Stimulated activated CD4-positive, alpha-beta T cell treated with anti-CD3 and anti-CD28 coated beads, Interleukin-15, amount 100 ng/mL, for 1 hour (primary cell): Measurements from ENCODE around the gene CSNK2A1.
"Not testable (repeated sequence)": the region's sequence is repeated elsewhere in the genome, so short reads cannot be mapped to it uniquely, and the experiment has no call there.

ENCODE experiments used
- DNase-seq, 2 donors: peaks; one replicate each; pipeline ENCODE4 v3.0.0-alpha.2; 2020; ENCODE audit warnings: low read depth in 1 of 2, low spot score in 1 of 2

The CSNK2A1 gene

DNA sequence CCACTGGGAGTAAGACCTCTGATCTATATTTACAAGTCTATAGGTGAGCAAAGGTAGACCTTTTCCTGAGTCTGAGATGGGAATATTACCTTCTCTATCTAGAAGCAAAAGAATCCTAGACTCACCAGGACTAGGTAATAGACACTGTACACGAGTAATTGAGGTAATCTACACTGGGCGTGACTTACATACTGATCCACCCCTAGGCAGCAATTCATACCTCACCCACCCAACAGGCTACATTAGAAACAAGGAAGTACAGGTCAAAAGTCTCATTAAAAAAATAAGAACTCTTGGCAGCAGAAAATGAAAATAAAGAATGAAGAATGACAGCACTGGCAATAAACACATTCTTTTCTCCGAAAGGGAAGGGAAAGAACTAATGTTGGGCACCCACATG is 7.6 kb downstream of the CSNK2A1 start:
- DNase-seq = no peak

DNA sequence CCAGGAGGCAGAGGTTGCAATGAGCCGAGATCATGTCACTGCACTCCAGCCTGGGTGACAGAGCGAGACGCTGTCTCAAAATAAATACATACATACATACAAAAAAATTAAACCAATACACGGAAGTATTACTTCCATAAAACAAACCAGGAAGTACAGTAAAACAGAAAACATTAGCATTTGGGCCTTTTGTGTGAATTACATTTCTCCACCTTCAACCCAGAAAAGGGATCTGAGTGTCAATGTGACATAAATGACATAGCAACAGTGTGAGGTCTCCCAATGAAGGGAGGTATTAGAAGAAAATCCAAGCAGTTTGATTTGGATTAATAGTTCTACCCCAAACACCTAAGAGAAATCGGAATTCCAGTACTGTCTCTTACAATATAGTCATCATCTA is 10.1 kb downstream of the CSNK2A1 start:
- no peak for DNase-seq

DNA sequence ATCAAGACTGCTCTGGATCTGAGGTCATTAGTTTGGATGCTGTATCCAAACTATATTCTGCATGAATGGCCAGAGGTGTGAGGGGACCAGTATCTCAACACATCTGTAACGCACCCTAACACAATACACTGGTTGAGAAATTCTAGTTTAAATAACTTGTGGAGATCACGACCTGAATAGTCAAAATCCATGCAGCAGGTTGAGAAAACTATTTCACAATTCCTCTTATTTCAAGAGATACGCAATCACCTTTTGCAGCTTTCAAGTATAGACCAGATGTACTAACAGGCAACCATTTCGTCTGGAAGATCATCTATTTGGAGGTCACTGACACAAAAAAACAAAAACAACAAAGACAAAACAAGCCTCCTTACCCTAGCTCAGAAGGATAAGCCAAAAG is 11.1 kb downstream of the CSNK2A1 start:
- no peak for DNase-seq

DNA sequence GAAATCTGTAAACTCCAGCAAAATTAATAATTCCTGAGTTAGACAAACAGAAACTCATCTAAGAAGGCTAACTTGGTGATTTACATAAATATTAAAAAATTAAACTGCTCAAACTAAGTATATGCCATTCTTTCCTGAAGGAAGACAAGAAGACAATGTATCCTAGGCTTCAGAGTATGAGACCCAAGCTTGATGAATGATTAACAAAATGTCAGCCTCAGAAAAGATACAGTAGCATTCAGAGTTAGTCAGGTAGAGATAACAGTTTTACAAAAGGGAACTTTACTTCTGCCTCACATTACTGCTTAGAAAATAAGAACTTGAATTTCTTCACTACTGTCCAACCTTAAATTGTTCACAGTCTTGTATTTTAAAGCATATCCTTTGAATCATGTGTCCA is 12.0 kb downstream of the CSNK2A1 start:
- no peak for DNase-seq

DNA sequence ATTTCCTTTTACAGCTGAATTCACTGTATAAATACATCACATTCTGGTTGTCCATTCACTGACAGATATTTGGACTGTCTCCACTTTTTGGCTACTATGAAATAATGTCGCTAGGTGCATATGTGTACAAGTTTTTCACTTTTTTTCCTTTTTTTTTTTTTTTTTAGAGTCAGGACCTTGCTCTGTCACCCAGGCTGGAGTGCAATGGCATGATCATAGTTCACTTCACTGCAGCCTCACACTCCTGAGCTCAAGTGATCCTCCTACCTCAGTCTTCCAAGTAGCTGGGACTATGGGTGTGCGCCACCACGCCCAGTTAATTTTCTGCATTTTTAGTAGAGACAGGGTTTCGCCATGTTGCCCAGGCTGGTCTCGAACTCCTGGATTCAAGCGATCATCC is 13.3 kb downstream of the CSNK2A1 start:
- no peak for DNase-seq

DNA sequence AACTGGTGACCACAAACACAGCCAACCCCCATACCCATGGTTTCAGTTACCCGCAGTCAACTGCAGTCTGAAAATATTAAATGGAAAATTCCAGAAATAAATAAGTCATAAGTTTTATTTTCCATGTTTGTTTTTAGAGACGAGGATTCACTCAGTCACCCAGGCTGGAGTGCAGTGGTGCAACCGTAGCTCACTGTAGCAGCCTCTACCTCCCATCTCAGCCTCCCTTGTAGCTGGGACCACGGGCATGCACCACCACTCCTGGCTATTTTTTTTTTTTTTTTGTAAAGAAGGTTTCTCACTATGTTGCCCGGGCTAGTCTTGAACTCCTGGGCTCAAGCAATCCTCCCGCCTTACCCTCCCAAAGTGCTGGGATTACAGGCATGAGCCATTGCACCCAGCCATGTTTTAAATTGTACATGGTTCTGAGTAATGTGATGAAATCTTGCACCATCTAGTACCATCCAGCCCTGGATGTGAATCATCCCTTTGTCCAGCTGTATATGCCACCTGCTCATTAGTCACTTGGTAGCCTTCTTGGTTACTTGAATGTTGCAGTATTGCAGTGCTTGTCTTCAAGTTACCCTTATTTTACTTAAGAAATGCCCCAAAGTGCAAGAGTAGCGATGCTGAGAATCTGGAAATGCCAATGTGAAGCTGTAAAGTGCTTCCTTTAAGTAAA is 14.5 kb downstream of the CSNK2A1 start:
- DNase-seq = no peak

DNA sequence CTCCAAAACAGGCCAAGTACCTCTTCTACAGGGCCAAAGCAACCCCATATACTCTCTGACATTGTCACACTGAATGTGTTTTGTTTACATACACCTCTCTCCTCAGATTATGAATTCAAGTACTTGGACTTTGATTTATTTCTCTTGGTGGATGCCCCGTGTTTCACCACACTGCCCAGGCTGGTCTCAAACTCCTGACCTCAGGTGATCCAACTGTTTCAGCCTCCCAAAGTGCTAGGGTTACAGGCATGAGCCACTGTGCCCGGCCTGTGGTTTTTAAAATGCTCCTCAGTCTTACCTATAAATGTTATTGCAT is 16.1 kb downstream of the CSNK2A1 start:
- no peak for DNase-seq

DNA sequence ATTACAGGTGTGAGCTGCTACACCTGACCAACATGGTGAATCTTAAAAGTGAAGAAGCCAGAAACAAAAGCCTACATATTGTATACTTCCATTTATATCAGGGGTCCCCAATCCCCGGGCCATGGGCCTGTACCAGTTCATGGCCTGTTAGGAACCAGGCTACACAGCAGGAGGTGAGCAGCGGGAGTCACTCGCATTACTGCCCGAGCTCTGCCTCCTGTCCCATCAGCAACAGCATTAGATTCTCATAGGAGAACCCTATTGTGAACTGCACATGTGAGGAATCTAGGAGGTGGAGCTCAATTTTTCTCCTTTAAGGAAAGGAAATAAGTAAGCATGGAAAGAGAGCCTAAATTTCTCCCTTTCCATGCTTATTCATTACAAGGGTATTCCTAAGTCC is 21.7 kb downstream of the CSNK2A1 start:
- DNase-seq = no peak

DNA sequence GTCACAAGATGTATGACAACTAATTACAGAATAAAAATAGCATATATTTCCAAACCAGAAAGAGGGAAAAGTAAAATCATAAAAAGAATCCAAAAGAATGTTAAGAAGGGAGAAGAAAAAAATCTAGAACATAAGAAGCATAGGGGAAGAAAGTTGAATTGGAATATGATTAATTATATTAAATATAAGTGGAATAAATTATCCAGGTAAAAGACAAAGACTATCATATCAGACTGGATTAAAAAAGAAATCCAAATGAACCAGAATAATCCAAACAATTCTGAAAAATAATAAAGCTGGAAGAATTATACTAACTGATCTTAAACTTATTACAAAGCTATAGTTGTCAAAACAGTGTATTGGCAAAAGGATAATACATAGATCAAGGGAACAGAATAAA is 23.6 kb downstream of the CSNK2A1 start:
- DNase-seq = no peak

DNA sequence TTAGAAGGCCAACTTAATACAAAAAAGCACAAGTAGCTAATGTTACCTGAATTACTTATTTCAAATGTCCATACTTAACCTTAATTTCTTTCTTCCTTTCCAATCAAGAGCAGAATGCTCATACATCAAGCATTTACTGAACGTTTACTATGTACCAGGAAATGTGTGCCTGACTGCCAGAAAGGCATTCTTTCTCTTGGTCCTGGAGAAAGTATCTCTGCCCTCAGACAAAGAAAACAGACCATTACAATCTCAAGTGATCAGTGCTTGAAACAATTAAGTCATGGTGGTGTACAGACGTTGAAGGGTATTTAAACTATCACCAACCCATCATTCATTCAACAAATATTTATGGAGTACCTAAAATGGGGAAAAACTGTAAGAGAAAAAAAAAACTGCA is 26.4 kb downstream of the CSNK2A1 start:
- DNase-seq = no peak

DNA sequence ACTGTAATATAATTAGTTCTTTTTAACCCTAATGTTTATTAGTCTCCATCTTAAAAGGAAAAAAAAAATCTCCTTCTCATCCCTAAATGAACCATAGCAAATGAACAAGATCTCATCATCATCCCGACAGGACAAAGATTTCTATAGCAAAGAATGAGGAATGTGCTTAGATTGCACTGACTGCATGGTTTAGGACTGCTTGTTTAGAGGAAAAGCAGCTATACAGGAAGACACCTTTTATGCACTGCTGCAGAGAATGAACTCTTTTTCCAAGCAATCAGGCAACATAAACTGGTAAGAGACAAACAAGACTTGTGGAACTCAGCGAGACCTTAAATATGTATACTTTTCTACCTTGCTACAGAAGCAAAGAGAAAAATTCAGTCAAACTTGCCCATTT is 26.8 kb downstream of the CSNK2A1 start:
- DNase-seq = no peak

DNA sequence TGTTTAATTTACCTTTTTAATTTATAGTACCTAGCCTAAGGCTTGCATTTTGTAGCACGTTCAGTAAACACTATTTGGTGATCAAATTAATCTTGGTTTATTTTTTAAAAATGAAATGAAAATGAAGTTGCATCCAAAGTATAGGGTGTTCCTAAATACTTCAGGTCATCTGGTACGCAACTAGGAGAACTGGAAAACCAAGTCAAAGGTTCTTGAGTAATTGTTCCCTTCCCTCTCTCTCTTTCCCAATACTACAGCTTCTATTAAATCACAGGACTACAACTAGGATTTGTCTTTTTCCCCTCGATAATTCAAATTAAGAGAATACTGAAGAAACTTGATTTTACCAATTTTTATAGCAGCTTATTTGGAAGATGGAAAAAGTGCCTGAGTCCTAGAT is 27.9 kb downstream of the CSNK2A1 start:
- no peak for DNase-seq

DNA sequence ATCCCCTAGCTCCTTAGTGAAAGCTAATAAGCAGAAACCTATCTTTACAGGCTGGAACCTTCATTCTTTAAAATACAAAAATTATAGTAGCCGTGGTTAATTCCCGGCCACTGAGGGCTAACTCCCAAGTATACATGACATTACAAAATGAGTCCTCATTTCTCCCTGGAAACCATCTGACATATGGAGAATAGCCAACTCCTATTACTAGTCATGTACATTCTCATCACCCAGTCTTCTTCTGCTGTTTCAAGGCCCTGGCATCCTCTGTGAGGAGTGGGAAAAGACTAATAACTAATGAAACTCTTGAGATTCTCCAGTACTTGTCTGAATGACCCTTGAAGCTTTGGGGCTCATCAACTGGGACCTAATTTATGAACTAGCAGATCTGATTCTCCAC is 30.2 kb downstream of the CSNK2A1 start:
- no peak for DNase-seq

DNA sequence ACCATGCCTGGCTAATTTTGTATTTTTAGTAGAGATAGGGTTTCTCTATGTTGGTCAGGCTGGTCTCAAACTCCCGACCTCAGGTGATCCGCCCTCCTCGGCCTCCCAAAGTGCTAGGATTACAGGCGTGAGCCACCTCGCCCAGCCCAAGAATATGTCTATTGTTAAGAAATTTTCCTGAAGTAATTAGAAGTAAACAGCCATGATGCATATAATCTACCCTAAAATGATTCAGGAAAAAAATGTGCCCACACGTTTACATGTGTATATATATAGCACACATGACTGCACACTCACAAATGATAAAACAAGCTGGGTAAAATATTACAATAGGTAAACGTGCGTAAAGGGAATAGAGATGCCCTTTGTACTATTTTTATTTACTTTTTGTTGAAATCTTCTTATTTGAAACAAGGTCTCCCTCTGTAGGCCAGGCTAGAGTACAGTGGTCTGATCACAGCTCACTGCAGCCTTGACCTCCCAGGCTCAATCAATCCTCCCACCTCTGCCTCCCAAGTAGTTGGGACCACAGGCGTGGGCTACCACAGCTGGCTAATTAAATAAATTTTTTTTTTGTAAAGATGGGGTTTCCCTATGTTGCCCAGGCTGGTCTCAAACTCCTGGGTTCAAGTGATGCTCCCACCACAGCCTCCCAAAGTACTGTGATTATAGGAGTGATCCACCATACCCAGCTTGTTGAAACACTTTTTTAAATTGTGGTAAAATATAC is 33.1 kb downstream of the CSNK2A1 start:
- DNase-seq = not testable (repeated sequence)

DNA sequence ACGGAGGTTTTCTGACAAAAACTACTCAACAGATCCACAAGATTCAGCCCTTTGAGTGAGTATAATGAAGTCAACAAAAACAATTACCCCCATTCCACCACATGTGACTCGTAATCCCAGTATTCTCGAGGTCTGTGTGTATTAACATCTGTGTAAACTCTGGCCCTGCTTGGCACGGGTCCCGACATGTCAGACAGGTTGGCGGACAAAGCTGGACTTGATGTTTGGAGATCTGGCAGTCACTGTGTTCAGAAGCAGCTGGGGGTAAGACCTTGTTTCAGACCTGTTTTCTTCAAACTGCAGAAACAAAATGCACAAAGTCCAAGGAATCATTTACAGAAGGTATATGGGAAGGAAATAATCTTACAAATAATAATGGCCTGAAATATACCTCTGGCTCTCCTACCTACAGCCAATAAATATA is 35.2 kb downstream of the CSNK2A1 start:
- not testable (repeated sequence) for DNase-seq

DNA sequence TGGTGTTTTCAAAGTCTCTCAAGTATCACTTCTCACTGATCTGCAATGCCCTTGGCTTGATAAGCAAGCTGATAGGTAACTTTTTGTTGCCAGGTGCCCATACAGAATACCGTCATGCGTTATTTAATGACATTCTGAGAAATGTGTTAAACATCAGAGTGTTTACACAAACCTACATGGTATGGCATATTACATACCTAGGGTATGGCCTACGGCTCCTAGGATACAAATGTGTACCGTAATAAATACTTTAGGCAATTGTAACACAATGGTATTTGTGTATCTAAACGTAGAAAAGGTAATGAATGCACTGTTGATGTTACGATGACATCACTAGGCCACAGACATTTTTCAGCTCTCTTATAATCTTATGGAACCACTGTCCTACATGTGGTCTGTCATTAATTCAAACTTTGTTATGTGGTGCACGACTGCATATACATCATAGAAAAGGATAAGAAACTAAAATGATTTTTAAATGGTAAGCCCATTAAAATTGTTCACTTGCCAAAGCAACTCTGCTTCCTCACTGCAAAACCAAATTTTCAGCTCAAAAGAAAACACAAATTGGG is 35.7 kb downstream of the CSNK2A1 start:
- DNase-seq = no peak

DNA sequence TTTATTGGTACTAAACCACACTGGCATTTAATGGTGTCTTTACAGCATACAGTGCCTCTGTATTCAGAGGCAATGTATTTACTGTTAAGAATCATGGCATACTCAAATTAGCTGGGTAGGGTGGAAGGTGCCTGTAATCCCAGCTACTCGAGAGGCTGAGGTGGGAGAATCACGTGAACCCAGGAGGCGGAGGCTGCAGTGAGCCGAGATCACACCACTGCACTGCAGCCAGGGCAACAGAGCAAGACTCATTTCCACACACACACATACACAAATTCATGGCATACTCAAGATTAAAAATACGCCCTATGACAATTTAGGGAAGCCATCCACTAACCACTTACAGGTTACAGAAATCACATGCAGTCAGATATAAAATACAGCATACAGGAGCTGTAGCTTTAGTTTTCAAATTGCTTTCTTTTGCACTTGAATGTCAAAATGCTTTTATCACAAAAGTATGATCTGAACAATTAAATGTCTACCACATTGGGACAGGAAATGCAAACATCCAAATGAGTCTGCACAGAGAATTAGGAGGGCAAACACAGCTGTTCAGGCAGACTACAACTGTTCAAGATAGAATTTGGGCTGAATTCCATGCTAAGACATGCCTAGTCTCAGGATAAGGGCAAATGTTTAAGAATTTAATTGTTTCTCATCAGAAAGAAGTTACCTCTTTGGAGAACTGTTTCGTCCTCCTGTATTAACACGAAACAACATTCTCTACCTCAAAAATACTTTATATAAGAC is 36.4 kb downstream of the CSNK2A1 start:
- DNase-seq = no peak

DNA sequence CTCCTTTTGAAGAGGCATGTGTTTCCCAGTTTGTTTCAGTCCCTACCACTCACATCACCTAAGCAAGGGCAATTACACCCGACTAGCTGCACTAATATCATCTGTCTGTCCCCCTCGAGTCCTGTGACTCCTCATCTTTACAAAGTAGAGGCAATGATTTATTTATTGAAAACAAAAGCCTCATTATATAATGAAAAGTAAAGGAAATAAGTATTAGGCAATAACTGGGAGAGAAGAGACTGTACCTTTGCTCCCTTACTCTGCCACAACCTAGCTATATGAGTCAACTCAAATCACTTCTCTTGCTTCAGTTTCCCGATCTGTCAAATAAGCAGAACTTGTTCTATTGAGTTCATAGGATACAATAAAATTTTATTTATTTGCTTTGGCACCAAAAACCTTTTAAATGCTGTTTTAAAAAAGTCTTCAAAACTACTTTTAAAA is 38.9 kb downstream of the CSNK2A1 start:
- DNase-seq = no peak

DNA sequence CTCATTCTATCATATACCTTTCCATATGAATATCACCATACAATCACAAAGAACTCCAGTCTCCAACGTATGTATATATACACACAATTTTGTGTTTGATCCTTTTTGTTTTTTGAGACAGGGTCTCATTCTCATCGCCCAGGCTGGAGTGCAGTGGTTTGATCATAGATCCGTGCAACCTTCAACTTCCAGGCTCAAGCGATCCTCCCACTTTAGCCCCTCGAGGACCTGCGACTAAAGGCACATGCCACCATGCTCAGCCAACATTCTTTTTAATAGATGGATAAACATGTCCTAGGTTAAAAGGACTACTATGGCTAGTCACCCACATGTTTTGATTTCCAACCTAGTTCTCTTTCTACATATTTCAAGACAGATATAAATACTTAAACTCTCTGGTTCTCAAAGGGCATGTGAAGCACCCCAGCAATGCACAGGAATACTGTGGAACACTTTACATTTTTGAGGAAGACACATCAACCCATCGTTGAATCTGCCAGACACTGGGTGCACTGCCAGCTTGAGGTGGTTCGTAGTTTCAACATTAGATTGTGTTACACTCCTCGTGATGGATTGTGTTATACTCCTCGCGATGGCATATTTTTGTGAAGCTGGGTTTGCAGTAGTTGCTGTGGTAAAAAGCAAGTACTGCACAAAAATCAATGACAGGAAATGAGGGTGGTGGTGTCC is 40.4 kb downstream of the CSNK2A1 start:
- no peak for DNase-seq

DNA sequence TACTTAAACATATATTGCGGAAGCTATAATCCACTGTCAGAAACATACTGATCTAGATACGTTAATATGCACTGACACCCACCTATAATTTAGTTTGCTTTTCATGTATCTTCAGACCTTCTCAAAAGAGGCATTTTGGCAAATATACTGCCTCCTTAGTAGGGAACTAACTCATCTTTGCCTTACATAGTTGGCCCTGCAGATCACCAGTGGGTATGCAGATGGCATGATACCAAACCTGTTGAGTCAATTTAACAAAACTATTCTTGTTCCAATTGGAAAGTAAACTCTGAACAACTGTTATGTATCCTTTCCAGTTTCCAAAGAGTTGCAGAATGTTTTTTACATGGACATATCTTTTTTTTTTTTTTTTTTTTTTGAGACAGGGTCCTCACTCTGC is 45.6 kb downstream of the CSNK2A1 start:
- DNase-seq = no peak

DNA sequence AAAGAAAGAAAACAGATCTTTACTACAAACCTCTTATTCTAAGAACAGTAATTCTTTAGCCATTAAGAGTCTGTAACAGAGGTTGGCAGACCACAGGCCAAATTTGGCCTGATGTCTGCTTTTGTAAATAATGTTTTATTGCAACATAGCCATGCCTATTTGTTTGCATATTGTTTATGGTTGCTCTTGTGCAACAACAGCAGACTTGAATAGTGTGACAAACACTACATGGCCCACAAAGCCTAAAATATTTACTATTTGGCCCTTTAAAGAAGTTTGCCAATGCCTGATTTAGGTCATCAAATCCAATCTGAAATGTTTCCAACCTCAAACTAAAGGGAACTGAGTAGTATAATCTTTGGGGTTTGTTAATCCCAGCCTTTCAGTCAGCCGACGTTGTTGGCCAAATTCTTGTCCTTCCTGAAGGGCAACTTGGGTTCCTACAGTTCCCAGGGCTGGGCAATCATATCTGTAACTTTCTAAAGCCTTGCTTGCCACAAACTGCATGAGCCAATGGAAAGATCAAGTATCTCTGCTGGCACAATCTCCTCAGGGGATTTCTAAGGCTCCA is 47.4 kb downstream of the CSNK2A1 start:
- DNase-seq = no peak
